OCI-LY3 (cell line): ENCODE results near the gene ZNF479.

Experiments used
- EZH2phosphoT487 ChIP-seq: fragments of 200-600 bp; shearing (Covaris generic); IDR thresholded peaks from 2 replicates; pipeline ENCODE4 v1.6.1; 2018; ENCODE audit warnings: antibody characterized with exemption, mixed run types, low read depth
- TF ChIP-seq, protein P1 (sequence below): fragments of 200-600, 300-600 bp; sonication (generic); IDR thresholded peaks from 2 replicates; pipeline ENCODE4 v1.5.1; 2014; ENCODE audit warnings: antibody characterized with exemption, low read length, low read depth

DNA sequence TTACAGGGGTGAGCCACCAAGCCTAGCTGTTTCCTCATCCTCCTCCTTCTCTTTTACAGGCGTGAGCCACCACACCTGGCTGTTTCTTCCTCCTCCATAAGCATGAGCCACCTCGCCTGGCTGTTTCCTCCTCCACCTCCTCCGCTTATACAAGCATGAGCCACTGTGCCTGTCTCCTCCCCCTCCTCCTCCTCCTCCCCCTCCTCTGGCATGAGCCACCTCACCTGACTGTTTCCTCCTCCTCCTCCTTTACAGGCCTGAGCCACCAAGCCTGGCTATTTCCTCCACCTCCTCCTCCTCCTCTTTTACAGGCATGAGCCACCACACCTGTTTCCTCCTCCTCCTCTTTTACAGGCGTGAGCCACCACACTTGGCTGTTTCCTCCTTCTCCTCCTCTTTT, 49.8 kb upstream of the ZNF479 start:
- TF ChIP-seq, protein P1, sequence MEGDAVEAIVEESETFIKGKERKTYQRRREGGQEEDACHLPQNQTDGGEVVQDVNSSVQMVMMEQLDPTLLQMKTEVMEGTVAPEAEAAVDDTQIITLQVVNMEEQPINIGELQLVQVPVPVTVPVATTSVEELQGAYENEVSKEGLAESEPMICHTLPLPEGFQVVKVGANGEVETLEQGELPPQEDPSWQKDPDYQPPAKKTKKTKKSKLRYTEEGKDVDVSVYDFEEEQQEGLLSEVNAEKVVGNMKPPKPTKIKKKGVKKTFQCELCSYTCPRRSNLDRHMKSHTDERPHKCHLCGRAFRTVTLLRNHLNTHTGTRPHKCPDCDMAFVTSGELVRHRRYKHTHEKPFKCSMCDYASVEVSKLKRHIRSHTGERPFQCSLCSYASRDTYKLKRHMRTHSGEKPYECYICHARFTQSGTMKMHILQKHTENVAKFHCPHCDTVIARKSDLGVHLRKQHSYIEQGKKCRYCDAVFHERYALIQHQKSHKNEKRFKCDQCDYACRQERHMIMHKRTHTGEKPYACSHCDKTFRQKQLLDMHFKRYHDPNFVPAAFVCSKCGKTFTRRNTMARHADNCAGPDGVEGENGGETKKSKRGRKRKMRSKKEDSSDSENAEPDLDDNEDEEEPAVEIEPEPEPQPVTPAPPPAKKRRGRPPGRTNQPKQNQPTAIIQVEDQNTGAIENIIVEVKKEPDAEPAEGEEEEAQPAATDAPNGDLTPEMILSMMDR, result no peak
- no peak for TF ChIP-seq EZH2phosphoT487
